GM13977 (cell line): ENCODE data around the gene RHEB.

ENCODE experiments used
- DNase-seq: peaks from one replicate; pipeline ENCODE4 v3.0.0; 2012; ENCODE audit warnings: low spot score
- CTCF ChIP-seq: IDR thresholded peaks from 2 replicates; pipeline ENCODE4 v1.5.1; 2012; ENCODE audit warnings: mild to moderate bottlenecking, control low read depth; ENCODE audit not compliant: insufficient read depth; ENCODE audit errors: extremely low read depth, missing control alignments
- in situ Hi-C: fragments of 300-500 bp; cut with MboI; formaldehyde crosslinking; loops from one replicate; pipeline ENCODE4 v1.12.0; 2022; ENCODE audit warnings: low sequenced_read_pairs, low pct_unique_long_range_greater_than_20kb, mixed read lengths, inconsistent platforms; ENCODE audit not compliant: unreplicated experiment

Gene RHEB

DNA sequence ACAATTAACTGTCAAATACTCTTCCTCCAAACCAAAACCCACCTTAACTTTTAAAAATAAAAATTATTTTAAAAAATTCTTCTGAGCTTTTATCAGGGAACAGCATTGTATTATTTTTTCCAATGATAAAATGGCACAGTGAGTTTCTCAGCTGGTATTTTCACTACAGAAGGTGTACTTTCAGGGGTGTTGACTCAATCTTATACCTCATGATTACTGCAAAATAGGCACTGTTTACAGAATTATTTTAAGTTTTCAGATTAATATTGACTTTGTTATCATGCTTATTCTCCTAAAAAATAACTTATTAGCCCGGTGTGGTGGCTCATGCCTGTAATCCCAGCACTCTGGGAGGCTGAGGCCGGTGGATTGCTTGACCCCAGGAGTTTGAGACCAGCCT lies 24.3 kb downstream of the RHEB start:
- DNase-seq: no peak
- no peak for TF ChIP-seq CTCF
- in situ Hi-C loops: no loop called here

GRCh38 chr7:151494298-151495284 lies 25.1 kb downstream of the RHEB start:
- DNase-seq: no peak
- in situ Hi-C loops: no loop called here
- no peak for TF ChIP-seq CTCF

DNA sequence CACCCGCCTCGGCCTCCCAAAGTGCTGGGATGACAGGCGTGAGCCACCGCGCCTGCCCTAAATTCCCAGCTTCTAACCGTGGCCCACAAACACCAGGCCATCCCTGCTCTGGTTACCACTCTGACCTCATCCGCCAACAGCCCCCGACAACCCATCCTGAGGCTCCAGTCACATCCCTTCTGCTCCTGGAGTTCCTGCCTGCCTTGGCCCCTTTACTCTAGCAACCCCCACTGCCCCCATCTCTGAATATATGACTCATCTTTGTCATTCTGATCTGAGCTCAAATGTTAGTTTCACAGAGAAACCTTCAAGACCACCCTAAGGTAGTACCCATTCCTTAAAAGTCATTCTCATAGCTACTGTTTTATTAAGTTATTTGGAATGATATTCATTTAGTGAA lies 26.6 kb downstream of the RHEB start:
- no peak for DNase-seq
- in situ Hi-C loops: no loop called here
- no peak for TF ChIP-seq CTCF

GRCh38 chr7:151491859-151492258 lies 27.8 kb downstream of the RHEB start:
- no peak for TF ChIP-seq CTCF
- in situ Hi-C loops: no loop called here
- DNase-seq: no peak

- DNase-seq: no peak
- in situ Hi-C loops: no loop called here
- TF ChIP-seq CTCF: no peak
Observed at GRCh38 chr7:151490456-151491105, 29.1 kb downstream of the RHEB start.

DNA sequence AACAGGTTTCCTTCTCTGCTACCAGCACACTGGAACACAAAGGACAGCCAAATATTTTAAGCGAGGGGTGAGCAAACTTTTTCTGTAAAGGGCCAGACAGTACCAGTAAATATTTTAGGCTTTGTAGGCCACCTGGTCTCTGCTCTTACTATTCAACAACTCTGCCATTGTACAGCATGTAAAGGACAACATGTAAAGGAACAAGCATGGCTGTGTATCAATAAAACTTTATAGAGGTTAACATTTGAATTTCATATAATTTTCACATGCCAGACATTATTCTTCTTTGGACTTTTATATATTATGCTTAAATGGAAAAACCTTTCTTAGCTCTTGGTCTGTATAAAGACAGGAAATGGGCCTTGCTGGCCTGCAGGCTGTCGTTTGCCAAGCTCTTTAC lies 30.2 kb downstream of the RHEB start:
- DNase-seq: no peak
- in situ Hi-C loops: no loop called here
- TF ChIP-seq CTCF: no peak
